Neutrophil (primary cell): ENCODE measurements around the gene SOCS2.

Experiments used
- H3K27ac ChIP-seq: fragments of 200-600 bp; sonication (generic); 2 replicates; pipeline ENCODE4 v1.5.1; 2016; ENCODE audit warnings: mild to moderate bottlenecking, moderate library complexity
- H3K27me3 ChIP-seq: fragments of 200-600 bp; sonication (generic); 2 replicates; pipeline ENCODE4 v1.6.0; 2016; ENCODE audit warnings: mild to moderate bottlenecking
- H3K36me3 ChIP-seq: fragments of 200-600 bp; sonication (generic); 2 replicates; pipeline ENCODE4 v1.5.1; 2017
- H3K4me1 ChIP-seq, 2 experiments: fragments of 200-600 bp in 1 of 2; sonication (generic) in 1 of 2; 1 replicate in 1 of 2; 2 replicates in 1 of 2; pipeline versions ENCODE4 v1.5.1 to v1.6.1; 2013 to 2016; ENCODE audit warnings: low read depth in 1 of 2, low read length in 1 of 2, mild to moderate bottlenecking in 1 of 2, moderate library complexity in 1 of 2; ENCODE audit not compliant: control insufficient read depth in 1 of 2, insufficient read depth in 1 of 2
- H3K4me3 ChIP-seq, 2 experiments: fragments of 200-600 bp in 1 of 2; sonication (generic) in 1 of 2; 1 replicate in 1 of 2; 2 replicates in 1 of 2; pipeline ENCODE4 v1.5.1; 2013 to 2016; ENCODE audit warnings: low read depth in 1 of 2, low read length in 1 of 2, mild to moderate bottlenecking in 1 of 2, moderate library complexity in 1 of 2
- H3K9me3 ChIP-seq: fragments of 200-600 bp; sonication (generic); 2 replicates; pipeline ENCODE4 v1.5.1; 2016
- TF ChIP-seq, protein P1 (sequence below): fragments of 200-600 bp; sonication (generic); IDR thresholded peaks from 2 replicates; pipeline ENCODE4 v1.5.1; 2016; ENCODE audit warnings: antibody characterized with exemption

Gene SOCS2

DNA sequence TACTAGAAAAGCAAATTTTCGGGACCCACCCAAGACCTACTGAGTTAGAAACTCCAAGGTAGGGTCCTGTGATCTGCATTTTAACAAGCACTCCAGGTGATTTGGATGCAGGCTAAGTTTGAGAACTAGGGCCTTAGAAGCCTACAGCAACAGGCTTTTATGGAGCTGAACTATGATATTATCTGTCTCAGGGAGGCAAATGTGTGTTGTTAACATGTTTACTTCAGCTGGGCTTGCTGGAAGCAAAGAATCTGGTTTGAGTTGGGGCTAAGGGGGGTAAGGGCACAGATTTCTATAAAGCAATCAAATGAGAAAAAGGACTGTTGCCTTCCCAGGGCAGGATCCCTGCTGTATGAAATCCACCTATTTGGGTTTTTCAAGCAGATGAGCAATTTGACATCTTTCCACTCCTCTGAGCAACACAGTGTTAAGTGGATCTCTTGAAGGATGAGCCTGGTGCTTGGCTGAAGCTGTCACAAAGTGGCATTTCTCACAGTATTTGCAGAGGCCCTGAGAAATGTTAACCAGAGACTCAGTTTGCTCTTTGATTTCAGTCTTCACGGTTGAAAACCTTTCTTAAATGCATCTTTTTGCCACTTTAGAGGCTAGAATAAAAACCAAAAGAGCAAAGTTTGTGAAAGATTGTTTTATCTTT is 36.2 kb upstream of the SOCS2 start:
- Histone ChIP-seq H3K4me3 (no peak overlapping the region), H3K4me1 (no peaks in the 10 kb centered on the region), H3K27ac (no peak overlapping the region), H3K36me3 (no peaks in the 10 kb centered on the region), H3K27me3 (peaks cover 4% of the 10 kb centered on the region), H3K9me3 (no peaks in the 10 kb centered on the region)
- TF ChIP-seq, protein P1, sequence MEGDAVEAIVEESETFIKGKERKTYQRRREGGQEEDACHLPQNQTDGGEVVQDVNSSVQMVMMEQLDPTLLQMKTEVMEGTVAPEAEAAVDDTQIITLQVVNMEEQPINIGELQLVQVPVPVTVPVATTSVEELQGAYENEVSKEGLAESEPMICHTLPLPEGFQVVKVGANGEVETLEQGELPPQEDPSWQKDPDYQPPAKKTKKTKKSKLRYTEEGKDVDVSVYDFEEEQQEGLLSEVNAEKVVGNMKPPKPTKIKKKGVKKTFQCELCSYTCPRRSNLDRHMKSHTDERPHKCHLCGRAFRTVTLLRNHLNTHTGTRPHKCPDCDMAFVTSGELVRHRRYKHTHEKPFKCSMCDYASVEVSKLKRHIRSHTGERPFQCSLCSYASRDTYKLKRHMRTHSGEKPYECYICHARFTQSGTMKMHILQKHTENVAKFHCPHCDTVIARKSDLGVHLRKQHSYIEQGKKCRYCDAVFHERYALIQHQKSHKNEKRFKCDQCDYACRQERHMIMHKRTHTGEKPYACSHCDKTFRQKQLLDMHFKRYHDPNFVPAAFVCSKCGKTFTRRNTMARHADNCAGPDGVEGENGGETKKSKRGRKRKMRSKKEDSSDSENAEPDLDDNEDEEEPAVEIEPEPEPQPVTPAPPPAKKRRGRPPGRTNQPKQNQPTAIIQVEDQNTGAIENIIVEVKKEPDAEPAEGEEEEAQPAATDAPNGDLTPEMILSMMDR, result no peak

DNA sequence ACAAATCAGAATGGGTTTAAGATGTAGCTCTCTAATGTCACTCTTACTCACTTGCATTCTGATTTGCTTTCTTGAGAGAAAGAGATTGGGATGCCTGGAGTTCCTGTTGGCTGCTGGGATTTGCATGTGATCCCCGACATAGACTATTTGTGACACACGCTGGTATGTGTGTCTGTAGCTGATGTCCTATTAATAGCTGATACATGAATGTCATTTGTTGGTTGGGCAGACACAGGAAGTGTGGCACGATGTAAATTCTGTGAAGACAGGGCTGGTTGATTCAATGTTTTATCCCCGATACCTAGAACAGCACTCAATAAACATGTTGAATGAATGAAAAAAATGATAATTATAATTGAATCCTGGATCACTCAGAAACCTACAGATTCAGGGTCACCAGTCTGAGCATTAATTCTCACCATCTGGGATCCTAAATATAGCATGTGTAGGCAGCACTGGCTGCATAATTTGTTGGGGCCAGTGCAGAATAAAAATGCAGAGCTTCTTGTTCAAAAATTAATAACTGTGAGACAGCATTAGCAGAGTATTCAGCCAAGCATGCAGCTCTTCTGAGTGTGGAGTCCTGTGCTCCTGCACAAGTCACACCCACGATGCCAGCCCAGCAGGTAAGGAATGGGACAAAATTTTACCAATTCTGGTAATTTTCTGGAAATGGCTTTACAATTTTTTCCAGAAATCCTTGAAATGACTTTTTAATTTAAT is 35.5 kb upstream of the SOCS2 start:
- H3K27me3 ChIP-seq, result peaks cover 4% of the 10 kb centered on the region
- no peak overlapping the region for H3K4me3 ChIP-seq
- TF ChIP-seq, protein P1, result no peak
- no peaks in the 10 kb centered on the region for H3K36me3 ChIP-seq
- H3K27ac ChIP-seq, result no peak overlapping the region
- no peaks in the 10 kb centered on the region for H3K9me3 ChIP-seq
- H3K4me1 ChIP-seq, result no peaks in the 10 kb centered on the region

DNA sequence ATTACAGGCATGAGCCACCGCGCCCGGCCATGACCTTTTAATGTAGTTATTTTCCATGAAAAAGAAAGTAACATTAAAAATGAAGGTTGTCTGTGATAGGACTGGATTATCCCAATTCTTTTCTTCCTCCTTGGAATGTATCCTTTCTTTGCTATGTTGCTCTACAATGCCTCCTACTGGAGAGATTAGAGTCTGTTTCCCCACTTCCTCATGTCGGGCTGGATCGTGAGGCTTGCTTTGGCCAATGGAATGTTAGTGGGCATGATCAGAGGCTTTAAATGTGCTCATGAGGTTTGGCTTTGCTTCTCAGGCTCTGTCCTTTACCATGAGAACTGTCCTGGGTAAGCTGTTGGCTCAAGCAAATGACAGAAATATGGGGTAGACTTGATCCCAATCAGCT is 34.7 kb upstream of the SOCS2 start:
- Histone ChIP-seq H3K27ac (no peak overlapping the region), H3K36me3 (no peaks in the 10 kb centered on the region), H3K4me3 (no peak overlapping the region), H3K27me3 (peaks cover 4% of the 10 kb centered on the region), H3K9me3 (no peaks in the 10 kb centered on the region), H3K4me1 (no peaks in the 10 kb centered on the region)
- TF ChIP-seq, protein P1, result no peak

DNA sequence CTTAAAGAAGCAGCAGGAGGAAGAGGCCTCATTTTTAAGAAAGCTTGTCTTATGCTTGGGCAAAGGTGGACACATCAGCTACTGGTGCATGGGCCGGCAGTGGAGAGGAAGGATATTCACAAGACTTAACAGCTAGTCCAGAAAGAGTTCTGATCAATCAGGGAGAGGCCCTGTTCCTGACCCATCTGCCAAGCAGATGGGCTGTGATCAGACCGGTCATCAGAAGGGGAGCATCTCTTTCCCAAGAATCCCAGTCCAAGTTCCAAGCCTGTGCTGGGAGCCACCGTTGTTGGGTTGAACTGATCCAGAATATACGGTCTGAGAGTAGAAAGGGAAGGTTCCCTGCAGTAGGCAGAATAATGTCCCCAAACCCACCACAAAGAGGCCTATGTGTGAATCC is 32.7 kb upstream of the SOCS2 start:
- TF ChIP-seq, protein P1, result no peak
- no peaks in the 10 kb centered on the region for H3K4me1 ChIP-seq
- H3K36me3 ChIP-seq, result no peaks in the 10 kb centered on the region
- H3K4me3 ChIP-seq, result no peak overlapping the region
- H3K27ac ChIP-seq, result no peak overlapping the region
- no peaks in the 10 kb centered on the region for H3K9me3 ChIP-seq
- peaks cover 4% of the 10 kb centered on the region for H3K27me3 ChIP-seq

DNA sequence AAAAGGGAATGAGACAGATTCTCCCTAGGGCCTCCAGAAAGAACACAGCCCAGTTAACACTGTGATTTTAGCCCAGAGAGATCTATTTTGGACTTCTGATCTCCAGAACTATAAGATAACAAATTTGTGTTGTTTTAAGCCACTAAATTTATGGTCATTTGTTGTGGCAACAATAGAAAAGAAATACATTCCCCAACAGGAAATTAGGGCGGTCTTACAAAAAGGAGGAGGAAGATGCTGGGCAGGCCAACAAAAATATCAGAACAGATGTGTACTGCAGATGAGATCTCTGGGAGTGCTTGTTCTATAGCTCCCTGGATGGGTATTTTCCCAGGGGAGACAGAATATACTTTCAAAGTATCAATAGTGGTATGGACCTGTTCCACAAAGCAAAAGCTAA is 32.0 kb upstream of the SOCS2 start:
- no peaks in the 10 kb centered on the region for H3K4me1 ChIP-seq
- no peaks in the 10 kb centered on the region for H3K9me3 ChIP-seq
- no peaks in the 10 kb centered on the region for H3K36me3 ChIP-seq
- H3K4me3 ChIP-seq, result no peak overlapping the region
- TF ChIP-seq, protein P1, result no peak
- no peak overlapping the region for H3K27ac ChIP-seq
- peaks cover 4% of the 10 kb centered on the region for H3K27me3 ChIP-seq
